Glutamatergic neuron (in vitro differentiated cells): Measurements from ENCODE around the gene SEPTIN5. TPM values are rescaled to one million over a fixed set of nuclear protein-coding genes. Genes with fewer than 3 reads are reported as not detected.

Experiments used
- DNase-seq: peaks from one replicate; pipeline ENCODE4 v3.0.0; 2022
- H3K27ac Mint-ChIP-seq: one replicate; pipeline ENCODE4 v1.8.0; 2020; ENCODE audit warnings: mild to moderate bottlenecking, mixed read lengths, inconsistent platforms; ENCODE audit not compliant: unreplicated experiment
- H3K27me3 Mint-ChIP-seq: one replicate; pipeline ENCODE4 v1.8.0; 2020; ENCODE audit warnings: mild to moderate bottlenecking, moderate library complexity, mixed read lengths, inconsistent platforms; ENCODE audit not compliant: unreplicated experiment
- H3K36me3 Mint-ChIP-seq: one replicate; pipeline ENCODE4 v1.8.0; 2020; ENCODE audit warnings: mild to moderate bottlenecking, mixed read lengths, inconsistent platforms; ENCODE audit not compliant: unreplicated experiment
- H3K4me1 Mint-ChIP-seq: one replicate; pipeline ENCODE4 v1.8.0; 2020; ENCODE audit warnings: mild to moderate bottlenecking, low read depth, mixed read lengths, inconsistent platforms; ENCODE audit not compliant: unreplicated experiment
- H3K4me3 Mint-ChIP-seq: one replicate; pipeline ENCODE4 v1.8.0; 2020; ENCODE audit warnings: mild to moderate bottlenecking, mixed read lengths, inconsistent platforms; ENCODE audit not compliant: unreplicated experiment
- H3K9me3 Mint-ChIP-seq: one replicate; pipeline ENCODE4 v1.8.0; 2020; ENCODE audit warnings: mild to moderate bottlenecking, moderate library complexity, mixed read lengths, inconsistent platforms; ENCODE audit not compliant: unreplicated experiment
- total RNA-seq: library from RNA; stranded (reverse); fragmentation: NEBNext Ultra II Directional; extraction: Animal tissue kit (Norgen Biotek cat#: 25700); gene quantifications from one replicate; pipeline ENCODE4 v1.2.1, GENCODE V29; 2021; ENCODE audit not compliant: unreplicated experiment
- TF ChIP-seq, protein P1 (sequence below): fragments of 200-600 bp; sonication (generic); IDR thresholded peaks from one replicate; pipeline ENCODE4 v1.5.0; 2021; ENCODE audit not compliant: partially characterized antibody, unreplicated experiment

SEPTIN5 gene
- total RNA-seq, 1 donor from 2014 or later, result 96.0 TPM

DNA sequence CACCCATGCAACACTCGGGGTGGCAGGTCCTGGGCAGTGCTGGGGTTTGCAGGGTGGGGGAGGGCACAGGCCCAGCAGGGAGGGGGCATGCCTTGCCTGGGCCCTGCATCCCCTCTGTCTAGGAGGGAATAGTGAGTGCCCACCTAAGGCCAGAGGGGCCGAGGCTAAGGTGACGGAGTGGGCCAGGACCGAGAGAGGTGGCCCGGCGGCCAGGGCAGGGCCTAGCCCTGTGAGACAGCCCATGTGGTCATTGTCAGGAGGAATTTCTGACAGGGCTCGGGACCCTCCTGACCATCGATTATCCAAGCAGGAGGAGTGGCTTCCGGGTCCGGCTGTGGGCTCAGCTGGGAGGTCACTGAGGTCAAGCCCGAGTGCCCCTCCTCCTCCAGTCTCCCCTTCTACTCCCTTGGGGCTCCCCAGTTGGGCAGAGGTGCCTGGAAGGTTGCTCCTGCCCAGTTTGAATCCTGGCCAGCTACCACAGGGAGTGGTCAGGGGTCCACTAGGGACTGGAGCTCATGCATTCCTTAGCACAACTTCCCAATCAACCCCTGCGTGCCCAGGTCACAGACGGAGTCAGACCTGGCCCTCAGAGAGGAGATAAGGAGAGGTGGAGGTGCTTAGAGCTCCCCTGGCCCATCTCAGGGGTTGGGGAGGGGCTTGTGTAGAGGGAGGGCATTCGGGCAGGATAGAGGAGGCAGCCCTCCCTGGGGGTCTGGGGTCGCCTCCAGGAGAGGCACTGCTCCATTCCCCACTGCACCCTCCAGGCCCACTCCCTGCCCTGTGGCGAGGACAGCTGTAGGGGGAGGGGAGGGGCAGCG is 23.8 kb downstream of the SEPTIN5 start:
- Mint-ChIP-seq H3K27me3 (peaks cover 7% of the 10 kb centered on the region), H3K27ac (no peak overlapping the region), H3K4me1 (peaks cover under 1% of the 10 kb centered on the region), H3K4me3 (no peak overlapping the region), H3K9me3 (peaks cover 2% of the 10 kb centered on the region), H3K36me3 (no peaks in the 10 kb centered on the region)
- no peak for DNase-seq
- TF ChIP-seq, protein P1, sequence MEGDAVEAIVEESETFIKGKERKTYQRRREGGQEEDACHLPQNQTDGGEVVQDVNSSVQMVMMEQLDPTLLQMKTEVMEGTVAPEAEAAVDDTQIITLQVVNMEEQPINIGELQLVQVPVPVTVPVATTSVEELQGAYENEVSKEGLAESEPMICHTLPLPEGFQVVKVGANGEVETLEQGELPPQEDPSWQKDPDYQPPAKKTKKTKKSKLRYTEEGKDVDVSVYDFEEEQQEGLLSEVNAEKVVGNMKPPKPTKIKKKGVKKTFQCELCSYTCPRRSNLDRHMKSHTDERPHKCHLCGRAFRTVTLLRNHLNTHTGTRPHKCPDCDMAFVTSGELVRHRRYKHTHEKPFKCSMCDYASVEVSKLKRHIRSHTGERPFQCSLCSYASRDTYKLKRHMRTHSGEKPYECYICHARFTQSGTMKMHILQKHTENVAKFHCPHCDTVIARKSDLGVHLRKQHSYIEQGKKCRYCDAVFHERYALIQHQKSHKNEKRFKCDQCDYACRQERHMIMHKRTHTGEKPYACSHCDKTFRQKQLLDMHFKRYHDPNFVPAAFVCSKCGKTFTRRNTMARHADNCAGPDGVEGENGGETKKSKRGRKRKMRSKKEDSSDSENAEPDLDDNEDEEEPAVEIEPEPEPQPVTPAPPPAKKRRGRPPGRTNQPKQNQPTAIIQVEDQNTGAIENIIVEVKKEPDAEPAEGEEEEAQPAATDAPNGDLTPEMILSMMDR, result no peak

DNA sequence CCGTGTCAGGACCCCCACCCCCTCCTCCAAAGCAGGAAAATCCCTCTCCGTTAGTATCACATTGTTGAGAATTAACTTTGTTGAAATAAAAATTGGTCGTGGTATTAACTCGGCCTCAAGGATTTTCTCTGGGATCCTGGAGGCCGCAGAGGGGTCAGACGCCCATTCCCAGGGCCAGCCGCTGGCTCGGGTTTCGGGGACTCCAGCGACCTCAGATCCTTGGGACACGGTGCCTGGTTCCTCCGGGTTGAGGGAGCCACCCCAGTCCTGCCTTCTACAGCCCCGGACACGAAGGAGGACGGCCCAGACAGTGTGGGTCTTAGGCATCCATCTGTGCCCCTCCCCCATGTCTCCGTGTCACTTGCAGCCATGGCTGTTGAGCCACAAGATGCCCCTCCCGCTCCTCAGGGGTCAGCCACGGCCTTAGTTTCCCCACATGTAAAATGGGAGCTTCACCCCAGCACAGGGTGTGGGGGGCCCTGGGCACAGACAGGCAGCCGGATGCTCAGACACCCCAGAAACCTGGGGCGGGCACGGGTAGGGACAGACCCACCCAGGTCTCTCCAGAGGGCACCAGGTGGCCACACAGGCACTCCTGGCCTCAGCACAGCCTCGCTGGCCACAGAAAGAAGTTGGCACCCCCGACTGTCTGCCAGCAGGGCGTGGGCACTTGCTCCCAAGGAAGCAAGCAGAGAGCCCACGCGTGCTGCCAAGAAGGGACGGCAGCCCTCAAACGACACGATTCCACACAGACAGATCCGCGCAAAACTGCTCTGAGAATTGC is 24.6 kb downstream of the SEPTIN5 start:
- H3K9me3 Mint-ChIP-seq, result peaks cover 2% of the 10 kb centered on the region
- H3K4me3 Mint-ChIP-seq, result no peak overlapping the region
- no peak overlapping the region for H3K27ac Mint-ChIP-seq
- TF ChIP-seq, protein P1, result no peak
- DNase-seq, result no peak
- H3K36me3 Mint-ChIP-seq, result no peaks in the 10 kb centered on the region
- H3K27me3 Mint-ChIP-seq, result peaks cover 6% of the 10 kb centered on the region
- H3K4me1 Mint-ChIP-seq, result no peaks in the 10 kb centered on the region

DNA sequence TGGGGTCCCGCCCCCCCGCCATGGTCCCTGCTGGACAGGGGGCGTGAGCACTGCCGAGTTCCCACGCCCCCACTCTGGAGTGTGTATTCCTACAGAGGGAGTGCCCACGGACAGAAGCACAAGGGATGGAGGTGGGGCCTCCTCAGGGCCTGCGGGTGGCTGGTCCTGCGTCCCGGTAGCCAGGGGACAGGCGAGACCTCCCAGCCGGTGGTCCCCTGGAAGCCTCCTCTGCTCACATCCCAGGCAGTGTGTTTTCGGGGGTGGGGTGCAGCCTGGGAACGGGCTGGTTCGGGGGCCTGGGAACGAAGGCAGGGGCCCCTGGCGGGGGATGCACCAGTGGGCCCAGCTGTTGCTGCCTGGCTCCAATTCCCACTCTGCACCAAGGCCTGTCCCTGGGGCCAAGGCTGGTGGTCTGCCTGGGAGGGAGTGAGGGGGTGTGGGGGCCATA is 25.2 kb downstream of the SEPTIN5 start:
- peaks cover 6% of the 10 kb centered on the region for H3K27me3 Mint-ChIP-seq
- H3K9me3 Mint-ChIP-seq, result peaks cover 2% of the 10 kb centered on the region
- no peak for DNase-seq
- no peaks in the 10 kb centered on the region for H3K36me3 Mint-ChIP-seq
- no peaks in the 10 kb centered on the region for H3K4me1 Mint-ChIP-seq
- TF ChIP-seq, protein P1, result no peak
- no peak overlapping the region for H3K27ac Mint-ChIP-seq
- no peak overlapping the region for H3K4me3 Mint-ChIP-seq

DNA sequence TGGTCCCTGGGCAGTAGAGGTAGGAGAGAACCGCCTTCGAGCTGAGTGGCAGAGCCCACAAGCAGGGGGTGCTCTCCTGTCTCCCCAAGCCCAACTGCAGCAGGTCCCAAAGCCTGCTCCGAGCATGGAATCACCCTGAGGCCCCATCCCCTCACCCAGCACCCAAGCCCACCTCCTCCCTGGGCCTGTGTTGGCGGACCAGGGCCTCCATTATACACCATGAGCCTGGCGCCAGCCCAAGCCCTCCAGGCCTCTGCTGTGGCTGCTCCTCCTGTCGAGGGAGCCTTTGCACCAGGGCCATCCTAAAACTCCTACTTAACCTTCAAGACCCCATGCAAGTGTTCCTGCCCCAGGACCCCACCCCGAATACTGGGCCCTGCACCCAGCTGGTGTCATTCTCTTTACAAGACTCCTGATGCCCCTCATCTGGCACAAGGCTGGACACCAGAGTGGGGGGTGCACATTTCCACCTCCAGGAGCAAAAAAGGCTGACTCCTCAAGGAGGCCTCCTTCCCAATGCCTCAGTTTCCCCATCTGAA is 25.7 kb downstream of the SEPTIN5 start:
- TF ChIP-seq, protein P1, result no peak
- Mint-ChIP-seq H3K36me3 (no peaks in the 10 kb centered on the region), H3K4me1 (no peaks in the 10 kb centered on the region), H3K9me3 (peaks cover 2% of the 10 kb centered on the region), H3K4me3 (no peak overlapping the region), H3K27ac (no peak overlapping the region), H3K27me3 (peaks cover 5% of the 10 kb centered on the region)
- no peak for DNase-seq

DNA sequence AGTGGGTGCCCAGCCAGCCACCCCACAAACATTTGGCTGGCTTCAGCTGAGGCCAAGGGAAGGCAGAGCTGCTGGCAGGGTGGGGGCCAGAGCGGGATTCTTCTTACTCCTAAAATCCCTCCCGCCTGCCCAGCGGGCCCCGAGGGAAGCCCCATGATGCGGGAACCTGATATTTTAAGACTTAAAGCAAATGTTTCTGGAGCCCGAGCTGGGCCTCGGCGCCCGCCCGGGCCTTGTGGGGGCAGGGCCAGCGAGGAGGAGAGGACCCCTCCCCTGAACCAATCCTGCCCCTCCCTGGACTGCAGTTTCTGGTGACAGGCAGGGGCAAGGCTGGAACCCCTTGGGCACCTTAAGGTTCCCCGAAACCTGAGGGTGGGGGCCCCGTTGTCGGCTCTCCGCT is 26.3 kb downstream of the SEPTIN5 start:
- H3K27ac Mint-ChIP-seq, result no peak overlapping the region
- DNase-seq, result no peak
- TF ChIP-seq, protein P1, result no peak
- H3K27me3 Mint-ChIP-seq, result peaks cover under 1% of the 10 kb centered on the region
- H3K9me3 Mint-ChIP-seq, result peaks cover 1% of the 10 kb centered on the region
- no peaks in the 10 kb centered on the region for H3K4me1 Mint-ChIP-seq
- H3K36me3 Mint-ChIP-seq, result no peaks in the 10 kb centered on the region
- no peak overlapping the region for H3K4me3 Mint-ChIP-seq
